Measurements from ENCODE around the gene SPHKAP.

SPHKAP gene

GRCh38 chr2:228079194-228079593 is 102.3 kb downstream of the SPHKAP start:
- no peak overlapping the region for H3K4me3 ChIP-seq (ENCODE audit: low read depth, low read length)

More at GRCh38 chr2:228079194-228079593, 102.3 kb downstream of the SPHKAP start:
- ChIA-PET CTCF (no interaction called here), POLR2A (no interaction called here)
- Histone ChIP-seq H3K4me1 (ENCODE audit: control insufficient read depth, insufficient read depth, low read length) (no peaks in the 10 kb centered on the region), H3K36me3 (ENCODE audit: control insufficient read depth in 2 of 2, insufficient read depth in 1 of 2, low read length in 2 of 2) (no peaks in the 10 kb centered on the region), H3K9me3 (ENCODE audit: control insufficient read depth, insufficient read depth, low read depth, low read length) (no peaks in the 10 kb centered on the region), H3K27ac (ENCODE audit: extremely low read depth, low read depth, low read length) (no peak overlapping the region)
- TF ChIP-seq SCRT1 (tag by site-specific recombination; IDR thresholded peaks at IDR 0.05; ENCODE audit: borderline replicate concordance), result no peak
- TF ChIP-seq REST (tag by site-specific recombination; IDR thresholded peaks at IDR 0.05), result no peak
- TF ChIP-seq HOXD13 (CRISPR knock-in tag; IDR thresholded peaks at IDR 0.05; ENCODE audit: borderline replicate concordance), result no peak
- TF ChIP-seq HOXC10 (CRISPR knock-in tag; IDR thresholded peaks at IDR 0.05), result no peak
- no peak for TF ChIP-seq ZNF580 (tag by site-specific recombination; IDR thresholded peaks at IDR 0.05)
- no peak for TF ChIP-seq ZNF148 (tag by site-specific recombination; IDR thresholded peaks at IDR 0.05; ENCODE audit: borderline replicate concordance)
- no peak for TF ChIP-seq ZNF302 (tag by site-specific recombination; IDR thresholded peaks at IDR 0.05; ENCODE audit: low read depth)
- TF ChIP-seq ZNF510 (tag by site-specific recombination; IDR thresholded peaks at IDR 0.05; ENCODE audit: insufficient replicate concordance), result no peak
- no peak for TF ChIP-seq BCL11B (tag by site-specific recombination; IDR thresholded peaks at IDR 0.05; ENCODE audit: low read depth)
- TF ChIP-seq ZNF133 (tag by site-specific recombination; IDR thresholded peaks at IDR 0.05), result no peak
- TF ChIP-seq ZNF426 (tag by site-specific recombination; IDR thresholded peaks at IDR 0.05), result no peak
- TF ChIP-seq ZNF560 (tag by site-specific recombination; IDR thresholded peaks at IDR 0.05; ENCODE audit: borderline replicate concordance), result no peak
- no peak for TF ChIP-seq ZNF280C (tag by site-specific recombination; IDR thresholded peaks at IDR 0.05)
- TF ChIP-seq ZNF518A (tag by site-specific recombination; conservative IDR thresholded peaks at IDR 0.05; ENCODE audit: low read depth), result no peak
- TF ChIP-seq ZNF239 (tag by site-specific recombination; IDR thresholded peaks at IDR 0.05), result no peak
- no peak for TF ChIP-seq HIC1 (tag by site-specific recombination; IDR thresholded peaks at IDR 0.05)
- TF ChIP-seq ZNF600 (tag by site-specific recombination; IDR thresholded peaks at IDR 0.05), result no peak
- TF ChIP-seq ZBTB11 (tag by site-specific recombination; conservative IDR thresholded peaks at IDR 0.05; ENCODE audit: low read depth), result no peak

Data from HEK293 (cell line).